Measurements from ENCODE around the gene CMIP. TPM values are rescaled to one million over a fixed set of nuclear protein-coding genes. Genes with fewer than 3 reads are reported as not detected.
A peak's percentile ranks its signal among the peaks of the same experiment; 100 is the strongest.

CMIP gene
- total RNA-seq, 1 donor from 2014 or later = 61.0 TPM

- DNase-seq (ENCODE audit: low read depth) = no peak
Observed at GRCh38 chr16:81700780-81701165, 256.2 kb downstream of the CMIP start.

GRCh38 chr16:81701296-81701970, 256.8 kb downstream of the CMIP start:
- no peak for DNase-seq (ENCODE audit: low read depth)

GRCh38 chr16:81702506-81702905, 257.9 kb downstream of the CMIP start:
- no peak for DNase-seq (ENCODE audit: low read depth)

GRCh38 chr16:81703177-81704155, 258.9 kb downstream of the CMIP start:
- peak; percentile 39 for DNase-seq (ENCODE audit: low read depth)

GRCh38 chr16:81705261-81705660, 260.7 kb downstream of the CMIP start:
- no peak for DNase-seq (ENCODE audit: low read depth)

- DNase-seq (ENCODE audit: low read depth) = no peak
Observed at GRCh38 chr16:81706327-81707295, 262.0 kb downstream of the CMIP start.

GRCh38 chr16:81707411-81708265, 263.0 kb downstream of the CMIP start:
- peak; percentile 63 for DNase-seq (ENCODE audit: low read depth)

- DNase-seq (ENCODE audit: low read depth) = no peak
Observed at GRCh38 chr16:81708266-81709015, 263.8 kb downstream of the CMIP start.

GRCh38 chr16:81709016-81709900, 264.6 kb downstream of the CMIP start:
- no peak for DNase-seq (ENCODE audit: low read depth)

GRCh38 chr16:81710044-81710443, 265.4 kb downstream of the CMIP start:
- no peak for DNase-seq (ENCODE audit: low read depth)

- DNase-seq (ENCODE audit: low read depth) = no peak
Observed at GRCh38 chr16:81710596-81710995, 266.0 kb downstream of the CMIP start.

- DNase-seq (ENCODE audit: low read depth) = peak; percentile 86
Observed at GRCh38 chr16:81711657-81712319, 267.2 kb downstream of the CMIP start.

- no peak for DNase-seq (ENCODE audit: low read depth)
Observed at GRCh38 chr16:81712681-81713080, 268.1 kb downstream of the CMIP start.

GRCh38 chr16:81713295-81713772, 268.7 kb downstream of the CMIP start:
- no peak for DNase-seq (ENCODE audit: low read depth)

- no peak for DNase-seq (ENCODE audit: low read depth)
Observed at GRCh38 chr16:81713796-81714195, 269.2 kb downstream of the CMIP start.

GRCh38 chr16:81714583-81714982, 270.0 kb downstream of the CMIP start:
- no peak for DNase-seq (ENCODE audit: low read depth)

GRCh38 chr16:81715358-81716196, 271.0 kb downstream of the CMIP start:
- DNase-seq (ENCODE audit: low read depth) = no peak
